Activated CD4-positive, alpha-beta T cell treated with anti-CD3 and anti-CD28 coated beads, Interleukin-10, Interleukin-2, amounts not matched to agents 100 ng/mL and 50 ng/mL, durations not matched to agents 16 hours and 8 hours (primary cell): ENCODE results near the gene S100A5.
A peak's percentile ranks its signal among the peaks of the same experiment; 100 is the strongest.
"Not testable (repeated sequence)": the region's sequence is repeated elsewhere in the genome, so short reads cannot be mapped to it uniquely, and the experiment has no call there.

Experiments
- DNase-seq: peaks from one replicate; pipeline ENCODE4 v3.0.0-alpha.2; 2020

S100A5 gene

GRCh38 chr1:153566414-153567371 is 26.0 kb upstream of the S100A5 start:
- peak; percentile 96 for DNase-seq

- DNase-seq, result peak; percentile 70
Observed at GRCh38 chr1:153565529-153566374, 25.0 kb upstream of the S100A5 start, which contains the start of gene S100A2. TSS of gene S100A2 (minus strand) at chr1:153565844. CDS start at chr1:153563877, 1,967 bp downstream.

GRCh38 chr1:153563991-153564390 is 23.3 kb upstream of the S100A5 start:
- DNase-seq, result no peak

- DNase-seq, result no peak
Observed at GRCh38 chr1:153563483-153563901, 22.8 kb upstream of the S100A5 start.

GRCh38 chr1:153562021-153562420 is 21.3 kb upstream of the S100A5 start:
- not testable (repeated sequence) for DNase-seq

GRCh38 chr1:153561466-153561985 is 20.8 kb upstream of the S100A5 start:
- DNase-seq, result no peak

GRCh38 chr1:153560771-153561465 is 20.2 kb upstream of the S100A5 start:
- DNase-seq, result no peak

- DNase-seq, result no peak
Observed at GRCh38 chr1:153560241-153560640, 19.5 kb upstream of the S100A5 start.

GRCh38 chr1:153557877-153558276 is 17.1 kb upstream of the S100A5 start:
- no peak for DNase-seq

- no peak for DNase-seq
Observed at GRCh38 chr1:153556348-153556747, 15.6 kb upstream of the S100A5 start.

GRCh38 chr1:153553830-153554541 is 13.3 kb upstream of the S100A5 start:
- no peak for DNase-seq

- no peak for DNase-seq
Observed at GRCh38 chr1:153553096-153553495, 12.4 kb upstream of the S100A5 start.

GRCh38 chr1:153552335-153552734 is 11.6 kb upstream of the S100A5 start:
- DNase-seq, result no peak

- no peak for DNase-seq
Observed at GRCh38 chr1:153550827-153551500, 10.2 kb upstream of the S100A5 start.

- DNase-seq, result no peak
Observed at GRCh38 chr1:153550398-153550758, 9.6 kb upstream of the S100A5 start.

GRCh38 chr1:153549741-153550397 is 9.1 kb upstream of the S100A5 start:
- DNase-seq, result no peak

GRCh38 chr1:153548722-153549688 is 8.3 kb upstream of the S100A5 start, which contains the start of gene S100A3:
TSS of gene S100A3 (minus strand) at chr1:153549258. CDS start at chr1:153548485, 773 bp downstream.
- DNase-seq, result no peak

- no peak for DNase-seq
Observed at GRCh38 chr1:153547560-153548551, 7.1 kb upstream of the S100A5 start.
